OCI-LY7 (cell line): ENCODE results near the gene LHFPL2.
"Not testable (repeated sequence)": the region's sequence is repeated elsewhere in the genome, so short reads cannot be mapped to it uniquely, and the experiment has no call there.

ENCODE experiments used
- CTCF ChIP-seq: fragments of 200-600 bp; sonication (generic); conservative IDR thresholded peaks from 2 replicates; pipeline ENCODE4 v1.5.1; 2014; ENCODE audit warnings: mild to moderate bottlenecking, antibody characterized with exemption, low read length, moderate library complexity, mixed read lengths
- EZH2phosphoT487 ChIP-seq: fragments of 200-600 bp; sonication (generic); IDR thresholded peaks from 2 replicates; pipeline ENCODE4 v1.6.1; 2018; ENCODE audit warnings: low read depth, borderline replicate concordance, mild to moderate bottlenecking, mixed run types, antibody characterized with exemption, low read length, moderate library complexity, mixed read lengths

- not testable (repeated sequence) for TF ChIP-seq CTCF, EZH2phosphoT487
Measured at GRCh38 chr5:78457507-78457906, 191.1 kb downstream of the LHFPL2 start.
